Lower leg skin (tissue), 4 donors: ENCODE data around the gene RAPGEF2. TPM values are rescaled to one million over a fixed set of nuclear protein-coding genes. Genes with fewer than 3 reads are reported as not detected.

ENCODE experiments used
- DNase-seq, 2 donors: peaks; one replicate each; pipeline ENCODE4 v3.0.0-alpha.2; 2019; ENCODE audit warnings: low spot score in 2 of 2
- H3K4me3 ChIP-seq: fragments of 200-600 bp; sonication (generic); 2 replicates; pipeline ENCODE4 v1.5.1; 2017; ENCODE audit warnings: mild to moderate bottlenecking, low read depth; ENCODE audit not compliant: poor library complexity, severe bottlenecking
- POLR2A ChIP-seq, 2 donors: fragments of 450-650 bp; IDR thresholded peaks; one replicate each; pipeline ENCODE4 v1.6.1; 2016 to 2017; ENCODE audit warnings: antibody characterized with exemption in 2 of 2, mild to moderate bottlenecking in 1 of 2, moderate library complexity in 1 of 2
- WGBS, 2 donors: methylation state at CpG; one replicate each; pipeline ENCODE4 v1.1.5; 2018; 5-methylcytosine and 5-hydroxymethylcytosine counted together
- intact Hi-C: fragments of 100-400 bp; cut with DNase I; formaldehyde crosslinking; loops from one replicate; pipeline ENCODE4 v1.15.0; 2023; ENCODE audit warnings: low total_unique reads
- total RNA-seq, 4 donors: library from RNA; depleted of rRNA; stranded (reverse); fragments of >200 nt; gene quantifications; one replicate each; pipeline ENCODE4 v1.1.0, GENCODE V29; 2016
- TF ChIP-seq, protein P1 (sequence below), 3 donors: fragments of 450-650 bp; IDR thresholded peaks; one replicate each; pipeline ENCODE4 v1.5.1; 2016; ENCODE audit warnings: antibody characterized with exemption in 3 of 3, mild to moderate bottlenecking in 3 of 3, moderate library complexity in 2 of 3

RAPGEF2 gene
- total RNA-seq, 4 donors from 2014 or later, result 38.3 to 51.7 (median 40.4) TPM

DNA sequence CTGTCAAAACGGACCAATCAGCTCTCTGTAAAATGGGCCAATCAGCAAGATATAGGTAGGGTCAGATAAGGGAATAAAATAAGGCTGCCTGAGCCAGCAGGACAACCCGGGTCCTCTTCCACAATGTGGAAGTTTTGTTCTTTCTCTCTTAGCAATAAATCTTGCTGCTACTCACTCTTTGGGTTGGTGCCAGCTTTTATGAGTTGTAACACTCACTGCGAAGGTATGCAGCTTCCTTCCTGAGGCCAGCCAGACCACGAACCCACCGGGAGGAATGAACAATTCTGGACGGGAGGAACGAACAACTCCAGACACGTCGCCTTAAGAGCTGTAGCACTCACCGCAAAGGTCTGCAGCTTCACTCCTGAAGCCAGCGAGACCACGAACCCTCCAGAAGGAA lies 287.8 kb downstream of the RAPGEF2 start:
- no peak for DNase-seq
- TF ChIP-seq, protein P1, sequence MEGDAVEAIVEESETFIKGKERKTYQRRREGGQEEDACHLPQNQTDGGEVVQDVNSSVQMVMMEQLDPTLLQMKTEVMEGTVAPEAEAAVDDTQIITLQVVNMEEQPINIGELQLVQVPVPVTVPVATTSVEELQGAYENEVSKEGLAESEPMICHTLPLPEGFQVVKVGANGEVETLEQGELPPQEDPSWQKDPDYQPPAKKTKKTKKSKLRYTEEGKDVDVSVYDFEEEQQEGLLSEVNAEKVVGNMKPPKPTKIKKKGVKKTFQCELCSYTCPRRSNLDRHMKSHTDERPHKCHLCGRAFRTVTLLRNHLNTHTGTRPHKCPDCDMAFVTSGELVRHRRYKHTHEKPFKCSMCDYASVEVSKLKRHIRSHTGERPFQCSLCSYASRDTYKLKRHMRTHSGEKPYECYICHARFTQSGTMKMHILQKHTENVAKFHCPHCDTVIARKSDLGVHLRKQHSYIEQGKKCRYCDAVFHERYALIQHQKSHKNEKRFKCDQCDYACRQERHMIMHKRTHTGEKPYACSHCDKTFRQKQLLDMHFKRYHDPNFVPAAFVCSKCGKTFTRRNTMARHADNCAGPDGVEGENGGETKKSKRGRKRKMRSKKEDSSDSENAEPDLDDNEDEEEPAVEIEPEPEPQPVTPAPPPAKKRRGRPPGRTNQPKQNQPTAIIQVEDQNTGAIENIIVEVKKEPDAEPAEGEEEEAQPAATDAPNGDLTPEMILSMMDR (IDR thresholded peaks at IDR 0.05), result no peak
- no peak for TF ChIP-seq POLR2A (IDR thresholded peaks at IDR 0.05)
- no peak overlapping the region for H3K4me3 ChIP-seq
- 27 to 45% methylated on average over 12 of the region's 12 CpGs for WGBS, 2 donors
- intact Hi-C loops, result no loop called here

DNA sequence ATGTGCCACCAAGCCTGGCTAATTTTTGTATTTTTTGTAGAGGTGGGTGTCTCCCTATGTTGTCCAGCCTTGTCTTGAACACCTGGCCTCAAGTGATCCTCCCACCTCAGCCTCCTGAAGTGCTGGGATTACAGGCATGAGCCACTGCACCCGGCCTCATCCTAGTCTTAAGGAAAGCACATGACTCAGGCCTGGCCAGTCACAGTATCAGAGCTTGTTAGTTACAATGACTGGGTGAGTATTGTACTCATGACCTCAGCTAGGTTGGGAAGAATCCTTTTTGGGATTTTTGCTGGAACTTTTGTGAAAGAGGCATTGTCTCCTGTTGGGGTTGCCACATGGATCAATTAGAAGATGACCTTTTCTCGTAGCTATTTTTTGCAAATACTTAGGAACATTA lies 292.8 kb downstream of the RAPGEF2 start:
- no peak for TF ChIP-seq POLR2A (IDR thresholded peaks at IDR 0.05)
- TF ChIP-seq, protein P1 (IDR thresholded peaks at IDR 0.05), result no peak
- 76 to 79% methylated on average over 2 of the region's 2 CpGs for WGBS, 2 donors
- intact Hi-C loops, result no loop called here
- H3K4me3 ChIP-seq, result no peak overlapping the region
- DNase-seq, result no peak

DNA sequence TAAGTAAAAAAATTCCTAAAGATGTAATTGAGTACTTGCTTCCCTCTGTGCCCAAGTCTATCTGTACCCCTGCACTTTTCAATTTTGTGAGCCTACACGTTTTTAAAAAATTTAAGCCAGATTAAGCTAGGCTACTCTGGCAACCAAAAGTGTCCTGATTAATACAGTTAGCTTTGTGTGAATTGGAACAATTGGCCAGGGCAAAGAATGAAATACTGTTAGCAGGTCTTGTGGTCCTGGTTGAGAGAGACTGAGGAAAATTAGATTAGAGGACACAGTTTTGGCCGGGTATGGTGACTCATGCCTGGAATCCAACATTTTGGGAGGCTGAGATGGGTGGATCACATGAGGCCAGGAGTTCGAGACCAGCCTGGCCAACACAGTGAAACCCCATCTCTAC lies 293.3 kb downstream of the RAPGEF2 start:
- H3K4me3 ChIP-seq, result no peak overlapping the region
- DNase-seq, result no peak
- TF ChIP-seq, protein P1 (IDR thresholded peaks at IDR 0.05), result no peak
- 69 to 78% methylated on average over 3 of the region's 3 CpGs for WGBS, 2 donors
- intact Hi-C loops, result no loop called here

DNA sequence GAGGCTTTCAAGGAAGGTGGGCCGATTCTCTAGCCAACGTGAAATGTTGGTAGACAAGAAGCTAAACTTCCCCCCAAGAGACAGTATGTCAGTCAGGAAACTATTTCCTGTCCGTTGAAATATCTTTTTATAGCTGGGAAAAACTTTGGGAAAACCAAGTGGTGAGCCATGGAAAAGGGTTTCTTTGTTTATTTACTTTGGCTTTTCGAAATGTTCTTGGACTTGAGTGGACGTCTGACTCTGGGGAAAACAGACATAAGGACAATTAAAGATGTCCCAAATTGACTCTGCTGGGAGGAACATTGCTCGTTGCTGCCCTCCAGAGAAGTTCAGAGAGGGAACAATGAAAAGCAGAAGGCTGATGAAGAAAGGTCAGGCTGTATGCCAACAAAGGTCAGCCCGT lies 295.4 kb downstream of the RAPGEF2 start:
- DNase-seq, result no peak
- TF ChIP-seq POLR2A (IDR thresholded peaks at IDR 0.05), result no peak
- TF ChIP-seq, protein P1 (IDR thresholded peaks at IDR 0.05), result no peak
- intact Hi-C loops, result no loop called here
- 49 to 64% methylated on average over 7 of the region's 7 CpGs for WGBS, 2 donors
- no peak overlapping the region for H3K4me3 ChIP-seq

DNA sequence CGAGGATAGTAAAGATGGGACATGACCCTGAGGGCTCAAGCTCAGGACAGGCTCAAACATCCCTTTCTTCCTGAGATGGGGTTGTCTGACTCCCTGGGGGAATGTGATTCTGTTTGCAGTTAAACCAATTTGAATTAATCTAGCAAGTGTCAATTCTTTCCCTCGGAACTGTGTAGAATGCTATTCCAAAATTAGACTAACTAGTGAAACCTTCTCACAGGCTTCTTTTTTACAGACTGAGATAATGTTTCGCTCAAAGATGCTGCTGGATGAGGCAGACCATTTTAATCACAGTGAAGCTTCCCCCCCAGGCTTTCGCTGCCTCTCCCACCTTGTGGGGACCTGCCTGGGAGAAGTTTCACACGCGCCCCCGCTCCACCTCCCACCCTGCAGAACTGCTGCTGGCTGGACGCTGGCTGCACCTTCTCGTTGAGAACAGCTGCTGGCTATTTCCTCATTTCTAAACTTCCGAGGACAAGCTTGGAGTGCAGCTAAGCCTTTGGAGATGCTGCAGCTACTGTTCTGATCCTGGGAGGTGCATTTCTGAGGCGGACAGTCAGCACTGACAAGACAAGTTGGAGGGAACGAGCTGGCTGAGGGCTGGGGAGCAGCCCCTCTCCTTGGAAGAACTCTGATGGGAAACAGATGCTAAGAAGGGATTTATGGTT lies 297.8 kb downstream of the RAPGEF2 start:
- TF ChIP-seq POLR2A (IDR thresholded peaks at IDR 0.05), result no peak
- TF ChIP-seq, protein P1 (IDR thresholded peaks at IDR 0.05), result no peak
- intact Hi-C loops, result no loop called here
- DNase-seq, result no peak
- H3K4me3 ChIP-seq, result no peak overlapping the region
- WGBS, 2 donors, result 17 to 23% methylated on average over 12 of the region's 12 CpGs

DNA sequence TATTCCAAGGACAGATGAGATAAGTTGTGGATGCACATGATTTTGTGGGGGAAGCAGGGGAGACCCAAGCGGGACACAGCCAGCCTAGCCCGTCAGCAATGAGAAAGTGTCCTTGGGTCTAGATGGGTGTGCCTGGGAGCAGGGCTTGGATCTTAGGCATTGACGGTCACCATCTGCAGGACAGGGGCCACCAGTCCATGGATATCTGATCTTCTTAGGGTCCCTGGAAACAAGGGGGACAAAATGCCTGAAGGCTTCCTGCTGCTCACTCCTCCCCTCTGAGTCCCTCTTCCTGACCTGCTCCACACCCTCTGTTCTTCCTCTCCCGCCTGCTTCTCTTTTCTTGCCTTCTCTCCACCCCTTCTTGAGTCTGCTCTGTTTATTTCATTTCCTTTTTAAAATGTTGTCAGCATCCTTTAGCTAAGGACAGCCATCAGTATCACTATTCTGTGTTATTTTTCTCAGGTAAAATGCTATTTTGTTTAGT lies 298.4 kb downstream of the RAPGEF2 start:
- TF ChIP-seq, protein P1 (IDR thresholded peaks at IDR 0.05), result no peak
- TF ChIP-seq POLR2A (IDR thresholded peaks at IDR 0.05), result no peak
- DNase-seq, result no peak
- WGBS, 2 donors, result 50 to 57% methylated on average over 4 of the region's 4 CpGs
- intact Hi-C loops, result no loop called here
- H3K4me3 ChIP-seq, result no peak overlapping the region
